Astrocyte (in vitro differentiated cells and primary cell): ENCODE results near the gene MYOF. TPM values are rescaled to one million over a fixed set of nuclear protein-coding genes. Genes with fewer than 3 reads are reported as not detected.

Experiments
- DNase-seq: peaks from one replicate; pipeline ENCODE4 v3.0.0-alpha.2; 2010; ENCODE audit warnings: low read depth
- FAIRE-seq: peaks from 2 replicates; lab custom pipeline; 2011; peaks lifted over from hg19 to GRCh38; lab: Jason Lieb, UNC
- H2AFZ ChIP-seq: 2 replicates; pipeline ENCODE4 v1.6.0; 2012; ENCODE audit warnings: low read depth, low read length, inconsistent platforms
- H3K27ac ChIP-seq: 2 replicates; pipeline ENCODE4 v1.5.1; 2011; ENCODE audit warnings: low read depth, low read length, inconsistent platforms
- H3K27me3 ChIP-seq: 2 replicates; pipeline ENCODE4 v1.6.0; 2011; ENCODE audit warnings: low read length, inconsistent platforms; ENCODE audit not compliant: insufficient read depth
- H3K36me3 ChIP-seq: 2 replicates; pipeline ENCODE4 v1.5.1; 2011; ENCODE audit warnings: low read length, inconsistent platforms; ENCODE audit not compliant: insufficient read depth
- H3K4me1 ChIP-seq: 2 replicates; pipeline ENCODE4 v1.5.1; 2011; ENCODE audit warnings: low read length, inconsistent platforms; ENCODE audit not compliant: insufficient read depth
- H3K4me2 ChIP-seq: 2 replicates; pipeline ENCODE4 v1.6.0; 2012; ENCODE audit warnings: low read length, inconsistent platforms
- H3K4me3 ChIP-seq: 2 replicates; pipeline ENCODE4 v1.5.1; 2011; ENCODE audit warnings: low read depth, mild to moderate bottlenecking, low read length, inconsistent platforms; ENCODE audit not compliant: insufficient read depth
- H3K79me2 ChIP-seq: 2 replicates; pipeline ENCODE4 v1.6.0; 2012; ENCODE audit warnings: mild to moderate bottlenecking, low read length, inconsistent platforms; ENCODE audit not compliant: insufficient read depth
- H3K9ac ChIP-seq: 2 replicates; pipeline ENCODE4 v1.6.0; 2012; ENCODE audit warnings: mild to moderate bottlenecking, low read length, inconsistent platforms
- H3K9me3 ChIP-seq: 2 replicates; pipeline ENCODE4 v1.5.1; 2012; ENCODE audit warnings: low read depth, mild to moderate bottlenecking, low read length, inconsistent platforms; ENCODE audit not compliant: insufficient read depth
- H4K20me1 ChIP-seq: 2 replicates; pipeline ENCODE4 v1.6.0; 2012; ENCODE audit warnings: low read length, inconsistent platforms; ENCODE audit not compliant: insufficient read depth
- H3K27ac Mint-ChIP-seq: one replicate; pipeline ENCODE4 v1.8.0; 2021; ENCODE audit warnings: mild to moderate bottlenecking, mixed read lengths; ENCODE audit not compliant: unreplicated experiment
- H3K27me3 Mint-ChIP-seq: one replicate; pipeline ENCODE4 v1.8.0; 2021; ENCODE audit warnings: low read depth, mixed read lengths; ENCODE audit not compliant: unreplicated experiment
- H3K36me3 Mint-ChIP-seq: one replicate; pipeline ENCODE4 v1.8.0; 2021; ENCODE audit warnings: low read depth, mixed read lengths; ENCODE audit not compliant: unreplicated experiment
- H3K4me1 Mint-ChIP-seq: one replicate; pipeline ENCODE4 v1.8.0; 2021; ENCODE audit warnings: low read depth, mixed read lengths; ENCODE audit not compliant: unreplicated experiment
- H3K4me3 Mint-ChIP-seq: one replicate; pipeline ENCODE4 v1.8.0; 2021; ENCODE audit warnings: mild to moderate bottlenecking, moderate library complexity, mixed read lengths; ENCODE audit not compliant: unreplicated experiment
- H3K9me3 Mint-ChIP-seq: one replicate; pipeline ENCODE4 v1.8.0; 2021; ENCODE audit warnings: mild to moderate bottlenecking, mixed read lengths; ENCODE audit not compliant: unreplicated experiment
- CTCF ChIP-seq: IDR thresholded peaks from 2 replicates; pipeline ENCODE4 v1.5.1; 2011; ENCODE audit warnings: low read depth, mild to moderate bottlenecking, inconsistent platforms, low read length, moderate library complexity; ENCODE audit not compliant: insufficient read depth
- EZH2 ChIP-seq: IDR thresholded peaks from 2 replicates; pipeline ENCODE4 v1.6.1; 2012; ENCODE audit warnings: mild to moderate bottlenecking, low read length, inconsistent platforms; ENCODE audit not compliant: insufficient read depth
- total RNA-seq: library from RNA; stranded (reverse); gene quantifications from 2 replicates; pipeline ENCODE4 v1.2.1, GENCODE V29; 2021

The MYOF gene
- total RNA-seq, 1 donor from 2014 or later, result 306 TPM

- Histone ChIP-seq H3K27me3 (no peaks in the 10 kb centered on the region), H2AFZ (no peak overlapping the region), H4K20me1 (no peaks in the 10 kb centered on the region), H3K27ac (no peak overlapping the region), H3K4me3 (no peak overlapping the region), H3K9me3 (no peaks in the 10 kb centered on the region), H3K79me2 (peaks cover 73% of the 10 kb centered on the region), H3K4me2 (no peak overlapping the region), H3K4me1 (peaks cover 34% of the 10 kb centered on the region), H3K36me3 (peaks cover 49% of the 10 kb centered on the region), H3K9ac (no peak overlapping the region)
- no peak for FAIRE-seq
- no peaks in the 10 kb centered on the region for H3K27me3 Mint-ChIP-seq
- H3K36me3 Mint-ChIP-seq, result peaks cover 35% of the 10 kb centered on the region
- no peak for TF ChIP-seq EZH2
- no peak for TF ChIP-seq CTCF
- H3K4me3 Mint-ChIP-seq, result no peak overlapping the region
- H3K4me1 Mint-ChIP-seq, result peaks cover 36% of the 10 kb centered on the region
- H3K27ac Mint-ChIP-seq, result peak overlapping the region; percentile 26
- no peak for DNase-seq
- H3K9me3 Mint-ChIP-seq, result no peaks in the 10 kb centered on the region
Measured at GRCh38 chr10:93454736-93455135, 27.4 kb downstream of the MYOF start.

- no peak overlapping the region for H3K4me2 ChIP-seq
- H3K36me3 ChIP-seq, result peaks cover 46% of the 10 kb centered on the region
- H3K9me3 ChIP-seq, result no peaks in the 10 kb centered on the region
- DNase-seq (no peak), FAIRE-seq (no peak)
- no peak overlapping the region for H3K27ac ChIP-seq
- H3K36me3 Mint-ChIP-seq, result peaks cover 36% of the 10 kb centered on the region
- H3K4me1 ChIP-seq, result peaks cover 28% of the 10 kb centered on the region
- no peak overlapping the region for H3K9ac ChIP-seq
- no peaks in the 10 kb centered on the region for H3K9me3 Mint-ChIP-seq
- H3K27me3 ChIP-seq, result no peaks in the 10 kb centered on the region
- H4K20me1 ChIP-seq, result no peaks in the 10 kb centered on the region
- TF ChIP-seq EZH2, result no peak
- TF ChIP-seq CTCF, result no peak
- H3K79me2 ChIP-seq, result peaks cover 74% of the 10 kb centered on the region
- H3K27ac Mint-ChIP-seq, result no peak overlapping the region
- no peaks in the 10 kb centered on the region for H3K27me3 Mint-ChIP-seq
- H2AFZ ChIP-seq, result no peak overlapping the region
- H3K4me1 Mint-ChIP-seq, result peaks cover 32% of the 10 kb centered on the region
- H3K4me3 Mint-ChIP-seq, result no peak overlapping the region
- no peak overlapping the region for H3K4me3 ChIP-seq
Measured at GRCh38 chr10:93454146-93454545, 28.0 kb downstream of the MYOF start.

GRCh38 chr10:93452143-93452542, 30.0 kb downstream of the MYOF start:
- Mint-ChIP-seq H3K4me3 (no peak overlapping the region), H3K4me1 (peaks cover 29% of the 10 kb centered on the region), H3K27me3 (no peaks in the 10 kb centered on the region), H3K9me3 (no peaks in the 10 kb centered on the region), H3K36me3 (peaks cover 38% of the 10 kb centered on the region), H3K27ac (peak overlapping the region; percentile 60)
- Histone ChIP-seq H3K27me3 (no peaks in the 10 kb centered on the region), H4K20me1 (no peaks in the 10 kb centered on the region), H3K4me2 (no peak overlapping the region), H3K9ac (no peak overlapping the region), H3K79me2 (peaks cover 81% of the 10 kb centered on the region), H3K4me3 (no peak overlapping the region), H3K9me3 (no peaks in the 10 kb centered on the region), H3K36me3 (peaks cover 53% of the 10 kb centered on the region), H3K27ac (no peak overlapping the region), H3K4me1 (peaks cover 16% of the 10 kb centered on the region), H2AFZ (no peak overlapping the region)
- no peak for TF ChIP-seq EZH2
- TF ChIP-seq CTCF, result no peak
- no peak for DNase-seq
- FAIRE-seq, result no peak
